Tibial nerve (tissue), 4 donors: ENCODE results near the gene LSP1.

ENCODE experiments used
- CTCF ChIP-seq, 5 experiments: fragments of 200-600 bp in 3 of 5; fragments of 450-650 bp in 2 of 5; sonication (generic) in 3 of 5; IDR thresholded peaks; one replicate each; pipeline ENCODE4 v1.5.1; 2016 to 2019; ENCODE audit warnings: antibody characterized with exemption in 5 of 5, mild to moderate bottlenecking in 3 of 5, moderate library complexity in 2 of 5
- EP300 ChIP-seq, 2 donors: sonication (generic); formaldehyde crosslinking; IDR thresholded peaks; one replicate each; pipeline ENCODE4 v1.6.1; 2017; ENCODE audit warnings: antibody characterized with exemption in 2 of 2, mild to moderate bottlenecking in 1 of 2
- POLR2A ChIP-seq, 2 donors: fragments of 450-650 bp; IDR thresholded peaks; one replicate each; pipeline ENCODE4 v1.6.1; 2017; ENCODE audit warnings: antibody characterized with exemption in 2 of 2, mild to moderate bottlenecking in 2 of 2, moderate library complexity in 2 of 2

- TF ChIP-seq CTCF (IDR thresholded peaks at IDR 0.05) (no peak), POLR2A (IDR thresholded peaks at IDR 0.05) (no peak), EP300 (IDR thresholded peaks at IDR 0.05) (no peak)
These were observed 85.6 kb downstream of the LSP1 start for GRCh38 chr11:1938343-1939005.
